ENCODE measurements around the gene TRHDE.
"Not testable (repeated sequence)": the region's sequence is repeated elsewhere in the genome, so short reads cannot be mapped to it uniquely, and the experiment has no call there.

TRHDE gene

DNA sequence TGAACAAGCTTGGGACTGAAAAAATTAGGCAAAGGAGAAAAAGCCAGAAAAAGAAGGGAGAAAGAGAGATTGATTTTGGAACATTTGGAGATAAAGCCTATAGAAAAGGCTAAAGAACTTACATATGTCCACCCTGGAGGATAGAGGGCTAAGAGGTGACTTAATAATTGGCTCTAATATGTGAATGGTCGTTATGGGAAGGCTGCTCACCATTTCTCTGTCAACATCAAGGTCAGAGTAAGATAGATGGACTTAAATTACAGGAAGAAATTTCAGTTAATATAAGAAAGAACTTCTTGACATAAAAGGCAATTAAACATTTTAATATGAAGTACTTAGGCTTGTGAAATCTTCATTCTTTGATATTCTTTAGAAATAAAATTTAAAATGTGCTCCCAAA is 238.6 kb downstream of the TRHDE start:
- DNase-seq (ENCODE audit: low read depth) = no peak
- H3K4me3 ChIP-seq (ENCODE audit: control insufficient read depth, low read depth, low read length) = no peak overlapping the region
- TF ChIP-seq, protein P1, sequence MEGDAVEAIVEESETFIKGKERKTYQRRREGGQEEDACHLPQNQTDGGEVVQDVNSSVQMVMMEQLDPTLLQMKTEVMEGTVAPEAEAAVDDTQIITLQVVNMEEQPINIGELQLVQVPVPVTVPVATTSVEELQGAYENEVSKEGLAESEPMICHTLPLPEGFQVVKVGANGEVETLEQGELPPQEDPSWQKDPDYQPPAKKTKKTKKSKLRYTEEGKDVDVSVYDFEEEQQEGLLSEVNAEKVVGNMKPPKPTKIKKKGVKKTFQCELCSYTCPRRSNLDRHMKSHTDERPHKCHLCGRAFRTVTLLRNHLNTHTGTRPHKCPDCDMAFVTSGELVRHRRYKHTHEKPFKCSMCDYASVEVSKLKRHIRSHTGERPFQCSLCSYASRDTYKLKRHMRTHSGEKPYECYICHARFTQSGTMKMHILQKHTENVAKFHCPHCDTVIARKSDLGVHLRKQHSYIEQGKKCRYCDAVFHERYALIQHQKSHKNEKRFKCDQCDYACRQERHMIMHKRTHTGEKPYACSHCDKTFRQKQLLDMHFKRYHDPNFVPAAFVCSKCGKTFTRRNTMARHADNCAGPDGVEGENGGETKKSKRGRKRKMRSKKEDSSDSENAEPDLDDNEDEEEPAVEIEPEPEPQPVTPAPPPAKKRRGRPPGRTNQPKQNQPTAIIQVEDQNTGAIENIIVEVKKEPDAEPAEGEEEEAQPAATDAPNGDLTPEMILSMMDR (IDR thresholded peaks at IDR 0.05; ENCODE audit: control insufficient read depth, insufficient read depth, low read depth, low read length, missing control alignments) = no peak

DNA sequence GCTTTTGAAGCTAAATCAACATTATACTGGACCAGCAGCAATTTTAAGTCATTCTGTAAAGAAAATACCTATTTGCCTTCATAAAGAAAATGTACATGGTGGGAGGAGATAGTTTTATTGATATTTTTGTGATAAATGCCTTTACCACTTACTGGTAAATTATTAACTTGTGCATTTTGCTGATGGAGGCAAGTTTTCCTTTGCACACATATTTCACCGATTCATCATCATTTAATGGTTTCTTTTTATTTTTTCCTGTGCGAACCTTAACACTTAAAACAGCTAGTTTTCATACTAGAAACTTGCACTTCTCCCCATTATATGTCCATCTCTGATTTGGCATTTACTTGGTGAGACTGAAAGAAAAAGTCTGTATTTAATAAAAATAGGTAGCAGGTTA is 239.3 kb downstream of the TRHDE start:
- TF ChIP-seq, protein P1 (IDR thresholded peaks at IDR 0.05; ENCODE audit: control insufficient read depth, insufficient read depth, low read depth, low read length, missing control alignments) = no peak
- no peak overlapping the region for H3K4me3 ChIP-seq (ENCODE audit: control insufficient read depth, low read depth, low read length)
- no peak for DNase-seq (ENCODE audit: low read depth)

DNA sequence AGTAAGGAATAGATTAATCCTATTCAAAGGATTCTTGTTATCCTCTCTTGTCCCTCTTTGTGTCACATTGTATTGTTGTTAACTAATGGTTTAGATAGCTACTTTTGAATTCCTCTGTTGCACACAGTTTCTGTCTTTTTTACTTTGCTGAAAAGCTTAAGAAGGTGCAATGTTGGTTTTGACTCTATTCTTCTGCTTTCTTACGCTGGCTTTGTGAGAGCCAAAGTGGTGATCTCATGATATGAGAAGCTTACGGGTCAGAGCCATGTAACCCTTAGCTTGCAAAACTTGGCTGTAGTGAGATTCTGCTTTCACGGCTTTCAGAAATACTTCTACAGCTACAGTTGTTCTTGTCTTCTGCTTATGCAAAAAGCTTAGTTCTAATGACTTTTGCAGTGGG is 239.7 kb downstream of the TRHDE start:
- no peak overlapping the region for H3K4me3 ChIP-seq (ENCODE audit: control insufficient read depth, low read depth, low read length)
- TF ChIP-seq, protein P1 (IDR thresholded peaks at IDR 0.05; ENCODE audit: control insufficient read depth, insufficient read depth, low read depth, low read length, missing control alignments) = no peak
- DNase-seq (ENCODE audit: low read depth) = peak; percentile 10

DNA sequence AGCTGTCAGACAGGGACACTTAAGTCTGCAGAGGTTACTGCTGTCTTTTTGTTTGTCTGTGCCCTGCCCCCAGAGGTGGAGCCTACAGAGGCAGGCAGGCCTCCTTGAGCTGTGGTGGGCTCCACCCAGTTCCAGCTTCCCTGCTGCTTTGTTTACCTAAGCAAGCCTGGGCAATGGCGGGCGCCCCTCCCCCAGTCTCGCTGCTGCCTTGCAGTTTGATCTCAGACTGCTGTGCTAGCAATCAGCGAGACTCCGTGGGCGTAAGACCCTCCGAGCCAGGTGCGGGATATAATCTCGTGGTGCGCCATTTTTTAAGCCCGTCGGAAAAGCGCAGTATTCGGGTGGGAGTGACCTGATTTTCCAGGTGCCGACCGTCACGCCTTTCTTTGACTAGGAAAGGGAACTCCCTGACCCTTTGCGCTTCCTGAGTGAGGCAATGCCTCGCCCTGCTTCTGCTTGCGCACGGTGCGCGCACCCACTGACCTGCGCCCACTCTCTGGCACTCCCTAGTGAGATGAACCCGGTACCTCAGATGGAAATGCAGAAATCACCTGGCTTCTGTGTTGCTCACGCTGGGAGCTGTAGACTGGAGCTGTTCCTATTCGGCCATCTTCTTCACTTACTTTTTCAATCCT is 248.0 kb downstream of the TRHDE start:
- not testable (repeated sequence) for DNase-seq (ENCODE audit: low read depth); H3K4me3 ChIP-seq (ENCODE audit: control insufficient read depth, low read depth, low read length)

DNA sequence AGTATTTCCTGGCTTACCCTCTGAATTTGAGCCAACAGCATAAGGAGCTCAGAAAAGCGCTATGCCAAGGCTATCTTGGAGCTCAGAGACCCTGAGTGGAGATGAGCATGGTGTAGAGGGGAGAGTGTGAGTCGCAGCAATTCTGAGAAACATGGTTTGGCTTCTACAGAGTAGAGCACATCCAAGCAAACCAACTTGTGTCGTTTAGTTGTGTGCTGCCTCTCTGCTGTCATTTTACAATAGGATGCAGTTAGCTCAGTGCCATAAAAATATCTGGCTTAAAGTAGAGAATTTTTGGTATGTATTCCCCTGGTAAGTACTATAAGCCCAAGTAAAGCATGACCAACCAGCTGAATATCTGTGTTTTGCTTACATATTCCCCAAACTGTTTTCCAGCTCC is 249.2 kb downstream of the TRHDE start:
- no peak overlapping the region for H3K4me3 ChIP-seq (ENCODE audit: control insufficient read depth, low read depth, low read length)
- no peak for DNase-seq (ENCODE audit: low read depth)
- TF ChIP-seq, protein P1 (IDR thresholded peaks at IDR 0.05; ENCODE audit: control insufficient read depth, insufficient read depth, low read depth, low read length, missing control alignments) = no peak

DNA sequence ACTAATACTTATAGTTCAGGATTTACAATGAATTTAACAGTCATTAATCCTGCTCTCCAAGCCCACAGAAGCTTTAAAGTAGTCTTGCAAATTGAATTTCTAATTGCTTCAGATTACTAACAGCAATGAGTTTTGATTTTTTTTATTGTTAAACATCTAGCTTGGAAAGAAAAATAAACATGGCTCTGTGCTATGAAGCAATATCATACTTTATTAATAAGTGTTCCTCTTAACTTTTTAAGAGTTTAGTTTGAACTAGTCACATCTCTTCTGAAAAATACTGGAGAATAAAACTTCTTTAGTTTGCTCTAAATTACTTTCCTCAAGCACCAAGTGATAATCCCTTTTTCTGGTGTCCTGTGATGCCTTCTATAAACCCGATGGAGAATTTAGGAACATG is 250.2 kb downstream of the TRHDE start:
- no peak for DNase-seq (ENCODE audit: low read depth)
- TF ChIP-seq, protein P1 (IDR thresholded peaks at IDR 0.05; ENCODE audit: control insufficient read depth, insufficient read depth, low read depth, low read length, missing control alignments) = no peak
- H3K4me3 ChIP-seq (ENCODE audit: control insufficient read depth, low read depth, low read length) = no peak overlapping the region

DNA sequence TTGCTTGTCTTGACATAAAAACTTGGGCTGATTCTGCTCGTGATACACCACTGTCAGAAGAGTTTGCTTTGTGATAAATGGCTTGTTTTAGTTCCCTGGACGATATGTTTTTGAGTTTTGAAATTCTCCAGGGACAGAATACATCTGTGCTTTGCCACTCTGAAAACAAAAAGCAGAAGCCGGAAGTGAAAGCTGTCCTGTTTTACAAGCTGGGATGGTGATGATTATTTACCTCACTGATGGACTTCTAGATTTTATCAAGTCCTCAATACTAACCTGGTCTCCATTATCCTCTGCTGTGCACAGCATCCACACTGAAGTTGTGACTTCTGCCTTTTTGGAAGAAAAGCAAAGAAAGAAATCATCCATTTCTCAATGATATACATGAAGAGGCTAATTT is 251.6 kb downstream of the TRHDE start:
- TF ChIP-seq, protein P1 (IDR thresholded peaks at IDR 0.05; ENCODE audit: control insufficient read depth, insufficient read depth, low read depth, low read length, missing control alignments) = no peak
- DNase-seq (ENCODE audit: low read depth) = no peak
- no peak overlapping the region for H3K4me3 ChIP-seq (ENCODE audit: control insufficient read depth, low read depth, low read length)

Data from AG09309 (cell line).